Measurements from ENCODE around the gene VMP1.
"Not testable (repeated sequence)": the region's sequence is repeated elsewhere in the genome, so short reads cannot be mapped to it uniquely, and the experiment has no call there.

The VMP1 gene

DNA sequence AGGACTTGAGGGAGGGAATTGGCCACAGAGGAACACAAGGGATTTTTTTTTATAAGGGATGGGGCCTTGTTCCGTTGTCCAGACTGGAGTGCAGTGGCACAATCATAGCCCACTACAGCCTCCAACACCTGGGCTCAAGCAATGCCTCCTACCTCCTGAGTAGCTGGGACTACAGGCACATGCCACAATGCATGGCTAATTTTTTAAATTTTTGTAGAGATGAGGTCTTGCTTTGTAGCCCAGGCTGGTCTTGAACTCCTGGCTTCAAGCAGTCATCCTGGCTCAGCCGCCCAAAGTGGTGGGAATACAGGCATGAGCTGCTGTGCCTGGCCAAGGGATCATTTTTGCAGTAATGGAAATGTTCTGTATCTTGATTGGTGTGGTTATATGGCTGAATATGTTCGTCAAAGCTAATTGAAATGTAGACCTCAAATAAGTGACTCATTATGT lies 56.9 kb downstream of the VMP1 start:
- Mint-ChIP-seq H3K4me1 (ENCODE audit: low read depth) (peaks cover 47% of the 10 kb centered on the region), H3K9me3 (peaks cover 17% of the 10 kb centered on the region), H3K36me3 (ENCODE audit: low read depth) (peaks cover 40% of the 10 kb centered on the region), H3K27ac (peak overlapping the region; percentile 39), H3K4me3 (no peak overlapping the region), H3K27me3 (ENCODE audit: low read depth) (no peaks in the 10 kb centered on the region)

DNA sequence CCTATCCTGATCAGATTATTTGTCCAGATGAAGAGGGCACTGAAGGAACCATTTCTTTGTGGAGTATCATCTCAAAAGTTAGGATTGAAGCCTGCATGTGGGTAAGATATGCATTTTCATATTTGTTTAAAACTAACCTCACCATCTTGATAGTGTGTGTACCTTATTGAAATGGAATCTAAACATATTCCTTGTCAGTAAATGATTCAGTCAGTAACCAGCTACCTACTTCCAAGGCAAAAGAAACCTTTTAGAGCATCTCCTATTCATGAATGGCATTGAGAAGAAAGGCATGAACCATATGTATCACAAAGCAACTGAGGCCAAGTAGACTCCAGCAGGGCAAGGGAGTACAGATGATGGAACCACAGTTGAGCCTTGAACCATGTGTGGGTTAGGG lies 57.6 kb downstream of the VMP1 start:
- Mint-ChIP-seq H3K4me3 (no peak overlapping the region), H3K4me1 (ENCODE audit: low read depth) (peaks cover 48% of the 10 kb centered on the region), H3K27ac (peak overlapping the region; percentile 8), H3K9me3 (peaks cover 10% of the 10 kb centered on the region), H3K36me3 (ENCODE audit: low read depth) (peaks cover 37% of the 10 kb centered on the region), H3K27me3 (ENCODE audit: low read depth) (no peaks in the 10 kb centered on the region)

DNA sequence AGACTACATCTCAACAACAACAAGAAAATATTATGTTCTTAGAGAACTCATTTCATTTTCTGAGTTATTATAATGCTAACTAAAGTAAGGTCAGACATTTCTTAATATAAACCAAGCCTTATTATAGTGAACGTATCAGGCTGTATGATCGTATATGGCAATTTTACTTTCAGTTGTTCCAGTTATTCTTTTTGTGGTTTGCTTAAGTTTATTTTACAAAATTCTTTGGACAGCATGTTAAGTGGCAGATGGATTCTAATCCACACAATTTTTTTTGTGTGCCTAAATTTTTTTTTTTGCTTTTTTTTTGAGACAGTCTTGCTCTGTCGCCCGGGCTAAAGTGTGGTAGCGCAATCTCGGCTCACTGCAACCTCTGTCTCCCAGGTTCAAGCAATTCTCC lies 59.0 kb downstream of the VMP1 start:
- H3K36me3 Mint-ChIP-seq (ENCODE audit: low read depth) = peaks cover 29% of the 10 kb centered on the region
- no peaks in the 10 kb centered on the region for H3K27me3 Mint-ChIP-seq (ENCODE audit: low read depth)
- peaks cover under 1% of the 10 kb centered on the region for H3K9me3 Mint-ChIP-seq
- H3K4me1 Mint-ChIP-seq (ENCODE audit: low read depth) = peaks cover 45% of the 10 kb centered on the region
- H3K27ac Mint-ChIP-seq = no peak overlapping the region
- no peak overlapping the region for H3K4me3 Mint-ChIP-seq

DNA sequence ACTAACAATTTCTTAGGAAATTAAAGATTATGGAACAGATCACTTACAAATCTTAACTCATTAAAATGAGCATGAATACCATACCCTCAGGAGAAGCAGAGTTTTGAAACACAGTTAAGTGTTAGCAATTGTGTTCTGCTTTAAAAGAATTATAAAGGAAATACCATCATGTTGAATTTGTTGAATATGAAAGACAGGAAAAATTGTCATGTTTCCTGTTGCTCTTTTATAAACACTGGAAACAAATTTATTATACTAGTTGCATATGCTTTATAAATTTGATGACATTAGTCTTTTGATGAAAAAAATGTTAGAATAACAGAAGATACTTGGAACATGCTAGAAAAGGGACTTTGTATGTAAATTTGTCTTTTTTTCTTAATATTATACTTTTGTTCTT lies 59.7 kb downstream of the VMP1 start:
- H3K4me3 Mint-ChIP-seq = no peak overlapping the region
- no peaks in the 10 kb centered on the region for H3K9me3 Mint-ChIP-seq
- peaks cover 39% of the 10 kb centered on the region for H3K4me1 Mint-ChIP-seq (ENCODE audit: low read depth)
- H3K27me3 Mint-ChIP-seq (ENCODE audit: low read depth) = no peaks in the 10 kb centered on the region
- no peak overlapping the region for H3K27ac Mint-ChIP-seq
- peaks cover 26% of the 10 kb centered on the region for H3K36me3 Mint-ChIP-seq (ENCODE audit: low read depth)

DNA sequence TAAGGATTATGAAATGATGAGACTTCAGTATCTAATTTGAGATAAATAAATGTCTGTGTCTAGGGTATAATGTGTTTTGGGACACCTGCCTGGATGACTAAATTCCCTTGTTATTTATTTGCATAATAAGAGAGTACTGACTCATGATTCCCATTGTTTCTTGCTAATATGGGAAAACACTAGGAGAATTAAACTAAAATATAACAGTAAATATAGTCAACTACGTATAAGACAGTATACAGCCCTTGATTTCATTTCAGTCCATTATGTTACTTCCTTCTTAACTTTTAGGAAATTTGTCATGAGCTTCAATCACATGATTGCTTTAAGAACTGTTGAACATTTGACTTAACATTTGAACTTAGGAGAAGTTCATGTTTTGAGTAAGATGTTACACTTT lies 62.4 kb downstream of the VMP1 start:
- Mint-ChIP-seq H3K9me3 (no peaks in the 10 kb centered on the region), H3K36me3 (ENCODE audit: low read depth) (peaks cover 32% of the 10 kb centered on the region), H3K4me1 (ENCODE audit: low read depth) (peaks cover 26% of the 10 kb centered on the region), H3K27ac (no peak overlapping the region), H3K4me3 (no peak overlapping the region), H3K27me3 (ENCODE audit: low read depth) (no peaks in the 10 kb centered on the region)

DNA sequence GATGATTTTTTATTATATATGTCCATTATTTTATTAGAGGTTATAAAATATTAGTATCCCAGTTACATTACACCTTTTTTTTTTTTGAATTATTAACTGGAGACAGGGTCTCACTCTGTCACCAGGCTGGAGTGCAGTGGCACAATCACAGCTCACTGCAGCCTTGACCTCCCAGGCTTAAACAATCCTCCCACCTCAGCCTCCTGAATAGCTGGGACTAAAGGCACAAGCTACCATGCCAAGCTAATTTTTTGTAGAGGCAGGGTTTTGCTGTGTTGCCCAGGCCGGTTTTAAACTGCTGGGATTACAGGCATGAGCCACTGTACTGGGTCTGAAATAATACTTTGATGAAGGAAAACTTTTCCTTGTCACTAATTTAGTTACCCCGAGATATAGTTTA lies 63.6 kb downstream of the VMP1 start:
- Mint-ChIP-seq H3K27me3 (ENCODE audit: low read depth) (no peaks in the 10 kb centered on the region), H3K27ac (no peak overlapping the region)

DNA sequence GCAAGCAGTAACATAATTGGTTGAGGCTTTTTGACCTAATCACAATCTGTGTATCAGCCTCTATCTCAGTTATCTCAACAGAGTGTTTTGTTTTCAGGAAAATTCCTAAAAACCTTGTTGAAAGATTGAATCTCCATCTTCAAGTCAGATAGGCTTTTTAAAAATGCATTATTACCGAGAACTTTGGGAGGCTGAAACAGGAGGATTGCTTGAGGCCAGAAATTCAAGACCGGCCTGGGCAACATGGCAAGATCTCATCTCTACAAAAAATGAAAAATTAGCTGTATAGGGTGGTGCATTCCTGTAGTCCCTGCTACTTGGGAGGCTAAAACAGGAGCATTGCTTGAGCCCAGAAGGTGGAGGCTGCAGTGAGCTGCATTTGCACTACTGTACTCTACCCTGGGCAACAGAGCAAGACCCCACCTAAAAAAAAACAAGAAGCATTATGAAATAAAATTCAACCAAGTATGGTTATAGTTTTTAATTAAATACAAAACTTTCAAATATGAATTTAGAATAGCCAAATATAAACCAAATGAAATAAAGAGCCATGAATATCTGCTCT lies 68.4 kb downstream of the VMP1 start:
- no peak overlapping the region for H3K4me3 Mint-ChIP-seq
- H3K4me1 Mint-ChIP-seq (ENCODE audit: low read depth) = peaks cover 30% of the 10 kb centered on the region
- H3K9me3 Mint-ChIP-seq = peaks cover 6% of the 10 kb centered on the region
- H3K27me3 Mint-ChIP-seq (ENCODE audit: low read depth) = no peaks in the 10 kb centered on the region
- peaks cover 42% of the 10 kb centered on the region for H3K36me3 Mint-ChIP-seq (ENCODE audit: low read depth)
- no peak overlapping the region for H3K27ac Mint-ChIP-seq

More for the DNA sequence above, 63.6 kb downstream of the VMP1 start:
- peaks cover 19% of the 10 kb centered on the region for H3K4me1 Mint-ChIP-seq (ENCODE audit: low read depth)
- no peak overlapping the region for H3K4me3 Mint-ChIP-seq
- no peaks in the 10 kb centered on the region for H3K9me3 Mint-ChIP-seq
- H3K36me3 Mint-ChIP-seq (ENCODE audit: low read depth) = peaks cover 30% of the 10 kb centered on the region

DNA sequence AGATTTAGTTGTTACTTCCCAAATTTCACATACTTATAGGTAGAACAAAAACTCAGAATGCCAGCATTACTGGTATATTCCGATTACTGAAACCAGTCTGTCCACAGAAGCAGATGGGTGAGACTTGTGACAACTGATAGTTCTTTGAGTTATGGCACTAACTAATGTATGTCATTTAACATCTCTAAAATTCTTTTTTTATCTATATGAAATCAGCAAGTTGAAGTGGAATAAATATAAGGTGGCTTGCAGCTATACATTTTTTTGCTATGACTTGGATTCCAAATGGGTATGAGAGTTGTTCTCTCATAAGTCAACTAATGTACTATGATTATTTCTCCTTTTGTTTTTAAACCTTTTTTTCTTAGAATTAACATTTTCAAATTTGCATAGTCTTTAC lies 69.1 kb downstream of the VMP1 start:
- Mint-ChIP-seq H3K4me1 (ENCODE audit: low read depth) (peaks cover 31% of the 10 kb centered on the region), H3K9me3 (peaks cover 6% of the 10 kb centered on the region), H3K27ac (no peak overlapping the region), H3K27me3 (ENCODE audit: low read depth) (no peaks in the 10 kb centered on the region), H3K36me3 (ENCODE audit: low read depth) (peaks cover 43% of the 10 kb centered on the region), H3K4me3 (no peak overlapping the region)

DNA sequence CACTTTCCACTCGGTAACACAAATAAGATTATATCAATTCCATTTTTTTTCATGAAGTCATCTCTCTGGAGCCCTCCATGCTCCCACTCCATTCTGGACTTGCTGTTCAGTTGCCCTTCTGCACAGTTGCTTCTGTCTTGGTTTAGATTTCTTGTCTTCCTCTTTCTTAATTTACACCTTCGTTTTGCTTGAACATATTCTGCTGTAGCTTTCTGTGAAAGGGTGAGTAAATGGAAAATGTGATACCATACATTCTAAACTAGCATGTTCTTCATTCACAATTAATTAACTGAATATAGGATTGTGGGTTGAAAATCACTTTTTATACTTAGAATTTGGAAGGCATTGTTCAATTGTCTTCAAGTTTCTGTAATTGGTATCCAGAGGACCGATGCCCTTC lies 69.6 kb downstream of the VMP1 start:
- Mint-ChIP-seq H3K27ac (no peak overlapping the region), H3K36me3 (ENCODE audit: low read depth) (peaks cover 41% of the 10 kb centered on the region), H3K4me1 (ENCODE audit: low read depth) (peaks cover 31% of the 10 kb centered on the region), H3K27me3 (ENCODE audit: low read depth) (no peaks in the 10 kb centered on the region), H3K9me3 (peaks cover 6% of the 10 kb centered on the region), H3K4me3 (no peak overlapping the region)

DNA sequence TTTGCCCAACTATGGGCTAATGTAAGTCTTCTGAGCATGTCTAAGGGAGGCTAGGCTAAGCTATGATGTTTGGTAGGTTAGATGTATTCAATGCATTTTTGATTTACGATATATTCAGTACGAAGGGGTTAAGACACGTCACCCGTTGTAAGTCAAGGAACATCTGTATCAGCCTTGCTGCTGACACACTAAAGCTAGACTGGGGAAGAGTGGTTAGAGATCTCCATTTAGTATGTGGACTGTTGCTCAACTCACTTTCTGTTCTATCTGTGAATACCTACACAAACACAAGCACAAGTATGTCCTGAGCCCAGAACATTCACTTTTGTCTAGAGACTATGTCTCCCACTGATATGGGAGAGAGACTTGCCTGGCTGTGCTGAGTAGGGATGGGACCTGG lies 71.5 kb downstream of the VMP1 start:
- peaks cover 6% of the 10 kb centered on the region for H3K9me3 Mint-ChIP-seq
- H3K36me3 Mint-ChIP-seq (ENCODE audit: low read depth) = peaks cover 52% of the 10 kb centered on the region
- H3K27ac Mint-ChIP-seq = peak overlapping the region; percentile 67
- no peaks in the 10 kb centered on the region for H3K27me3 Mint-ChIP-seq (ENCODE audit: low read depth)
- H3K4me1 Mint-ChIP-seq (ENCODE audit: low read depth) = peaks cover 46% of the 10 kb centered on the region
- H3K4me3 Mint-ChIP-seq = no peak overlapping the region

DNA sequence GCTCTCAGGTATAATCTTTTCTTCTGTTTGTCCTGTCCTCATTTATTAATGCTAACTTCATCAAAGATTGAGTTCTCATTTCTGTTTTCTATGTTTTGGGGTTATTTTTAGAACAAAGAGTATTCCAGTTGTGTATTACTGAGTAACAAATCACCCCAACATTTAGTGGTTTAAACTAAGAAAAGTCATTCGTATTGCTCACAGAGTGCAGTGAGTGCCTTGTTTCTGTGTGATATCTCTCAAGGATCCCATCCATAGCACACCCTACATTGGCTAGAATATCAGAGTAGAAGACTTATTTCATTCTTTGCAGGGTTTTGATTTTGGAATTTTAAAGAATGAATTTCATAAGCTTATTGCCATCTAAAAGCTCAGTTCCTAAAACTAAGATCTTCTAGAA lies 72.1 kb downstream of the VMP1 start:
- H3K9me3 Mint-ChIP-seq = peaks cover 6% of the 10 kb centered on the region
- peaks cover 49% of the 10 kb centered on the region for H3K4me1 Mint-ChIP-seq (ENCODE audit: low read depth)
- peak overlapping the region; percentile 43 for H3K4me3 Mint-ChIP-seq
- peaks cover 49% of the 10 kb centered on the region for H3K36me3 Mint-ChIP-seq (ENCODE audit: low read depth)
- H3K27ac Mint-ChIP-seq = peak overlapping the region; percentile 45
- no peaks in the 10 kb centered on the region for H3K27me3 Mint-ChIP-seq (ENCODE audit: low read depth)

DNA sequence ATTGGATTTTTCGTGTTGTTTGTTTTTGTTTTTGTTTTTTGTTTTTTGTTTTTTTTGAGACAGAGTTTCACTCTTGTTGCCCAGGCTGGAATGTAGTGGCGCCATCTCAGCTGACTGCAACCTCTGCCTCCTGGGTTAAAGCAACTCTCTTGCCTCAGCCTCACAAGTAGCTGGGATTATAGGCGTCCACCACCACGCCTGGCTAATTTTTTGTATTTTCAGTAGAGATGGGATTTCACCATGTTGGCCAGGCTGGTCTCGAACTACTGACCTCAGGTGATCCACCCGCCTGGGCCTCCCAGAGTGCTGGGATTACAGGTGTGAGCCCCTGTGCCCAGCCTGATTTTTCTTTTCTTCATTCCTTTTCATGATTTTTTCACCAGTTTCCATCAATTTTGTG lies 73.1 kb downstream of the VMP1 start:
- peak overlapping the region; percentile 76 for H3K27ac Mint-ChIP-seq
- H3K4me3 Mint-ChIP-seq; H3K27me3 Mint-ChIP-seq (ENCODE audit: low read depth); H3K9me3 Mint-ChIP-seq: not testable (repeated sequence)
- peaks cover 46% of the 10 kb centered on the region for H3K36me3 Mint-ChIP-seq (ENCODE audit: low read depth)
- H3K4me1 Mint-ChIP-seq (ENCODE audit: low read depth) = peaks cover 53% of the 10 kb centered on the region

DNA sequence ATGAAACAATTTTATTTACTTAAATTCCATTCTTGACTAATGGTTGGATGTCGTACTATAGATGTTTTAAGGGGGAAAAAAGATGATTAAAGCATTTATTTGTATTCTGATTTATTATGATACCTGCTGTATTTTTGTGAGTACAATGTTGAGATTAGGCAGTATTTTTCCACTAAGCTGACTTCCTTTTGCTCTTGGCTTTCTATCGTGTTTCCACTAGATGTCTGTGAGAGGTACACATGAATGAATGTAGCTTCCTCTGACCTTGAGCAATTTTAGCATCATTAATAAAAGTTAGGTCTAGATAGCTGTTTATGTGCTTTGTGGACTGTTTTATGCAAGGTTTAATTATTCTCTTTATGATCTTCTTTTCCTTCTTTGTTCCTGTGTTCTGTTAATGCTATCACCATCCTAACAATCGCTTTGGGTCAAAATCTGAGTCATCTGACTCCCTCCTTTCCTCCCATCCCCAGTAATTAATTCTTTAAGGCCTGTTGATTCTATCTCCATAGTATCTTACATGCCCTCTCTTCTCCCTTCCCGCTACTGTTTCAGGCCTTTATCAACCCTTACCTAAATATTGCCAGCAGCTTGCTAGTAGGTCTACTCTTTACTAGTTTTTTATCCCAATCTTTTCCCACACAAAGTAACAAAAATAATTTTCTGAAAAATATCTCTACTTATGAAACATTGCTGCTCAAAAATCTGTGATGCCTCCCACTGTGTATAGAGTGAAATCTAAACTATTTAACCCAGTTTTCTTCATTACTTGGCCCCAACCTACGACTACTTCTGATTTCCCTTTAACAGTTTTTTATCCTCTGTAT lies 76.0 kb downstream of the VMP1 start:
- Mint-ChIP-seq H3K36me3 (ENCODE audit: low read depth) (peaks cover 31% of the 10 kb centered on the region), H3K4me1 (ENCODE audit: low read depth) (peaks cover 58% of the 10 kb centered on the region), H3K4me3 (peak overlapping the region; percentile 84), H3K9me3 (no peaks in the 10 kb centered on the region), H3K27me3 (ENCODE audit: low read depth) (no peaks in the 10 kb centered on the region), H3K27ac (peak overlapping the region; percentile 97)

DNA sequence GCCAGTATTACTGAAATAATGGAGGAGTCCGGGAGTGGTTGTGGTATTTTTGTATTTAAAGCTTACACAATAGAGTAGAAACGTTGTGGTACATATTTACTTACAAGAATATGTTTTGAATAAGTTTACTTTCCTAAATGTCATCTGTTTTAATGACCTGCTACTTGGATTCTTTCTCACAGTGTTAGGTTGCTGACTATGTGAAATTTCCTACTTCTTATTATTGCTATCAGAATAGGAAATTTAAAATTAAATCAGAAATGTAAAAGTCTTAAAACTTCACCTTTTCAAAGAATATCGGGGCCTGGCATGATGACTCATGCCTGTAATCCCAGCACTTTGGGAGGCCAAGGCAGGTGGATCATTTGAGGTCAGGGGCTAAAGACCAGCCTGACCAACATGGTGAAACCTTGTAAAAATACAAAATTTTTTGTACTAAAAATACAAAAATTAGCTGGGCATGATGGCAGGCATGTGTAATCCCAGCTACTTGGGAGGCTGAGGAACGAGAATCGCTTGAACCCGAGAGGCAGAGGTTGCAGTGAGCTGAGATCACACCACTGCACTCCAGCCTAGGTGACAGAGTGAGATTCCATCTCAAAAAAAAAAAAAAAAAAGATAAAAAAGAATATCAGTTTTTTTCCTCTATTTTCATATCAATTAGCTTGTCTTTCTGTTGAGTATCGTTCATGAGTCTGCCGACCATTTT lies 77.8 kb downstream of the VMP1 start:
- peaks cover 20% of the 10 kb centered on the region for H3K36me3 Mint-ChIP-seq (ENCODE audit: low read depth)

DNA sequence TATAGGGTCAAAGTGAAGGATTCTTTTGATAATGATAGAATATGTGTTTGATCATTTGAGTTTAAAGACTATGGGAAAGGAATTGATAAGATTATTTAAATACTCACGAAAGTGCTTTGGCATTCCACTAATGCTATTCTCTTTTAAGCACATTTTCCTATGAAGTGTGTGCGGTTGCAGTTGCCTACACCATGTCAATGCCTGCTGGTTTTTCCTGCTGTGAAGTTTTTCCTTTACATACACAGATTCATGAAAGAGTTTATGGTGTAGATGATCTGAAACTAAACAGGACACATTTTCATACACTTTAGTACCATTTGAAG lies 78.7 kb downstream of the VMP1 start:
- Mint-ChIP-seq H3K4me3 (peak overlapping the region; percentile 84), H3K27me3 (ENCODE audit: low read depth) (no peaks in the 10 kb centered on the region), H3K36me3 (ENCODE audit: low read depth) (peaks cover 18% of the 10 kb centered on the region), H3K4me1 (ENCODE audit: low read depth) (peaks cover 48% of the 10 kb centered on the region), H3K9me3 (no peaks in the 10 kb centered on the region), H3K27ac (peak overlapping the region; percentile 95)

More for the DNA sequence above, 77.8 kb downstream of the VMP1 start:
- Mint-ChIP-seq H3K27ac (peak overlapping the region; percentile 95), H3K4me1 (ENCODE audit: low read depth) (peaks cover 48% of the 10 kb centered on the region), H3K9me3 (no peaks in the 10 kb centered on the region), H3K27me3 (ENCODE audit: low read depth) (no peaks in the 10 kb centered on the region), H3K4me3 (peak overlapping the region; percentile 50)
